Measurements from ENCODE around the gene PTPRK. TPM values are rescaled to one million over a fixed set of nuclear protein-coding genes. Genes with fewer than 3 reads are reported as not detected.

Gene PTPRK
- total and polyA plus RNA-seq, 2 of the 13 experiments (the other 11 are each of a cell fraction or from before 2014, with no cell fraction given): 43.6 to 98.3 TPM

GRCh38 chr6:128241216-128241615 is 279.2 kb downstream of the PTPRK start (continued):
- TF ChIP-seq PPARG (CRISPR knock-in tag; conservative IDR thresholded peaks at IDR 0.05) (no peak), CTCF (CRISPR knock-in tag; IDR thresholded peaks at IDR 0.05) (no peak), KMT2A (CRISPR knock-in tag; IDR thresholded peaks at IDR 0.05) (no peak), U2AF2 (IDR thresholded peaks at IDR 0.05; ENCODE audit: low read depth, low read length) (no peak), ZNF382 (CRISPR knock-in tag; IDR thresholded peaks at IDR 0.05; ENCODE audit: borderline replicate concordance) (no peak), ZSCAN25 (CRISPR knock-in tag; IDR thresholded peaks at IDR 0.05) (no peak), KLF12 (CRISPR knock-in tag; IDR thresholded peaks at IDR 0.05; ENCODE audit: borderline replicate concordance) (no peak)

- Histone ChIP-seq H3K9ac (ENCODE audit: insufficient read depth, low read depth, low read length) (no peak overlapping the region), H3K4me1 (ENCODE audit: insufficient read depth, low read length) (no peaks in the 10 kb centered on the region), H3K79me2 (ENCODE audit: insufficient read depth, low read length) (no peaks in the 10 kb centered on the region), H2AFZ (ENCODE audit: low read length) (no peak overlapping the region), H3K36me3 (replicated peaks in 1 of 2; ENCODE audit: control insufficient read depth in 1 of 2, insufficient read depth in 2 of 2, low read length in 2 of 2) (peaks cover 17 to 36% of the 10 kb centered on the region in 2 experiments), H3K27ac (ENCODE audit: extremely low read length, insufficient read depth, low read length) (no peak overlapping the region), H3K9me3 (ENCODE audit: low read length) (no peaks in the 10 kb centered on the region), H4K20me1 (ENCODE audit: insufficient read depth, low read length) (no peaks in the 10 kb centered on the region), H3K4me3 (replicated peaks in 1 of 3; ENCODE audit: insufficient read depth in 1 of 3, low read depth in 2 of 3, low read length in 3 of 3) (no peak overlapping the region), H3K27me3 (ENCODE audit: control insufficient read depth in 1 of 2, insufficient read depth in 2 of 2, low read length in 2 of 2) (no peaks in the 10 kb centered on the region), H3K4me2 (ENCODE audit: low read depth, low read length) (no peak overlapping the region)
- ATAC-seq (no peak), DNase-seq (ENCODE audit: low spot score) (no peak), FAIRE-seq (no peak)
- ChIA-PET CTCF (ENCODE audit: low intra/inter-chr PET ratio, low total read pairs) (no interaction called here), POLR2A (no interaction called here)
- in situ Hi-C loops (cut with HindIII; ENCODE audit: extremely low pct_ligation_motif_present, low pct_unique_long_range_greater_than_20kb): no loop called here
- TF ChIP-seq RBM22 (optimal IDR thresholded peaks at IDR 0.05; ENCODE audit: low read length) (peak; percentile 51), NRL (CRISPR knock-in tag; IDR thresholded peaks at IDR 0.05; ENCODE audit: borderline replicate concordance) (no peak)
- WGBS (ENCODE audit: low lambda C conversion rate): 98% methylated on average over 3 of the region's 3 CpGs
- intact Hi-C loops (cut with micrococcal nuclease; ENCODE audit: unreplicated experiment): no loop called here
- BruUV-seq (replicated peaks): no TSS peak
Observed at GRCh38 chr6:128240024-128240428, 280.4 kb downstream of the PTPRK start.

Data from HepG2 (cell line).